ENCODE measurements around the gene FOSB.

The FOSB gene

GRCh38 chr19:45515807-45516401, 48.1 kb downstream of the FOSB start:
- TF ChIP-seq, protein P1, sequence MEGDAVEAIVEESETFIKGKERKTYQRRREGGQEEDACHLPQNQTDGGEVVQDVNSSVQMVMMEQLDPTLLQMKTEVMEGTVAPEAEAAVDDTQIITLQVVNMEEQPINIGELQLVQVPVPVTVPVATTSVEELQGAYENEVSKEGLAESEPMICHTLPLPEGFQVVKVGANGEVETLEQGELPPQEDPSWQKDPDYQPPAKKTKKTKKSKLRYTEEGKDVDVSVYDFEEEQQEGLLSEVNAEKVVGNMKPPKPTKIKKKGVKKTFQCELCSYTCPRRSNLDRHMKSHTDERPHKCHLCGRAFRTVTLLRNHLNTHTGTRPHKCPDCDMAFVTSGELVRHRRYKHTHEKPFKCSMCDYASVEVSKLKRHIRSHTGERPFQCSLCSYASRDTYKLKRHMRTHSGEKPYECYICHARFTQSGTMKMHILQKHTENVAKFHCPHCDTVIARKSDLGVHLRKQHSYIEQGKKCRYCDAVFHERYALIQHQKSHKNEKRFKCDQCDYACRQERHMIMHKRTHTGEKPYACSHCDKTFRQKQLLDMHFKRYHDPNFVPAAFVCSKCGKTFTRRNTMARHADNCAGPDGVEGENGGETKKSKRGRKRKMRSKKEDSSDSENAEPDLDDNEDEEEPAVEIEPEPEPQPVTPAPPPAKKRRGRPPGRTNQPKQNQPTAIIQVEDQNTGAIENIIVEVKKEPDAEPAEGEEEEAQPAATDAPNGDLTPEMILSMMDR (IDR thresholded peaks at IDR 0.05; ENCODE audit: control insufficient read depth, extremely low read depth, insufficient read depth): no peak
- H3K4me3 ChIP-seq (ENCODE audit: low read depth, low read length): no peak overlapping the region

GRCh38 chr19:45517238-45517637, 49.4 kb downstream of the FOSB start:
- H3K4me3 ChIP-seq (ENCODE audit: low read depth, low read length): no peak overlapping the region
- TF ChIP-seq, protein P1 (IDR thresholded peaks at IDR 0.05; ENCODE audit: control insufficient read depth, extremely low read depth, insufficient read depth): no peak
- no peak for DNase-seq (ENCODE audit: low read depth)

More at GRCh38 chr19:45515807-45516401, 48.1 kb downstream of the FOSB start:
- DNase-seq (ENCODE audit: low read depth): no peak

- no peak for DNase-seq (ENCODE audit: low read depth)
- H3K4me3 ChIP-seq (ENCODE audit: low read depth, low read length): no peak overlapping the region
- TF ChIP-seq, protein P1 (IDR thresholded peaks at IDR 0.05; ENCODE audit: control insufficient read depth, extremely low read depth, insufficient read depth): no peak
Measured at GRCh38 chr19:45517641-45518468, 50.1 kb downstream of the FOSB start.

DNA sequence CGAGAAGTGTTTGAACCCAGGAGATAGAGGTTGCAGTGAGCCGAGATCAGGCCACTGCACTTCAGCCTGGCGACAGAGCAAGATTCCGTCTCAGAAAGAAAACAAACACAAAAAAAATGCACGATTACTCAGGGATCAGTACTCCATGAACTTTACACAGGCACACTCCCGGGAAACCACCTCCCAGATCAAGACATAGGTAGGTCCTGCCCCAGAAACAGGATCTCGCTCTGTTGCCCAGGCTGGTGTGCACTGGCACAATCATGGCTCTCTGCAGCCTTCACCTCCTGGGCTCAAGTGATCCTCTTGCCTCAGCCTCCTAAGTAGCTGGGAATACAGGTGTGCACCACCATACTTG, 50.7 kb downstream of the FOSB start:
- no peak for DNase-seq (ENCODE audit: low read depth)
- H3K4me3 ChIP-seq (ENCODE audit: low read depth, low read length): no peak overlapping the region
- TF ChIP-seq, protein P1 (IDR thresholded peaks at IDR 0.05; ENCODE audit: control insufficient read depth, extremely low read depth, insufficient read depth): no peak

DNA sequence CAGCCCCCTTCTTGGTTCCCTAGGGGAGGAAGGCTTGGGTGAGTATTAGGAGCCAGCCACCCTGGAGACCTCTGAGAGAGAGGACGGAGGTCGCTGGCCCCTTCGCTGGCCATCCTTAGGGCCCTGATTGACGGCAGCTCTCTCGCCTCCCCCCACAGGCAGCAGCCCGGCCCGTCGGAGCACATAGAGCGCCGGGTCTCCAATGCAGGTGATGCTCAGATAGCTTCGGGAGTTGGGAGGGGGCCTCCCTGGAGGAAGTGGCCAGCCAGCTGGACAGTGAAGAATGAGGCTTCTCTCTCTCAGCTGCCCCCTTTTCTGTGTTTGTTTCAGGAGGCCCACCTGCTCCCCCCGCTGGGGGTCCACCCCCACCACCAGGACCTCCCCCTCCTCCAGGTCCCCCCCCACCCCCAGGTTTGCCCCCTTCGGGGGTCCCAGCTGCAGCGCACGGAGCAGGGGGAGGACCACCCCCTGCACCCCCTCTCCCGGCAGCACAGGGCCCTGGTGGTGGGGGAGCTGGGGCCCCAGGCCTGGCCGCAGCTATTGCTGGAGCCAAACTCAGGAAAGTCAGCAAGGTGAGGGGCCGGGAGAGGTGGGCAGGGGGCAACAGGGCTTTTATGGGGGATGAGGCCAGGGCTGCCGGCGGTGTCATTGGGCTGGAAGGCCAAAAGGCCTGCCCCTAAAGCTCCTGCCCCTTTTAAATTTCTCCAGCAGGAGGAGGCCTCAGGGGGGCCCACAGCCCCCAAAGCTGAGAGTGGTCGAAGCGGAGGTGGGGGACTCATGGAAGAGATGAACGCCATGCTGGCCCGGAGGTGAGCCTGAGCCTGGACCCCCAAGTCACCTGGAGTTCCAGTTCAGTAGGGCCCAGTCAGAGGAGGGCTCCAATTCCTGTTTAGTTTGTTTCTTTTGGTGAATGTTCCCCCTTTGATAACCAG, 54.5 kb downstream of the FOSB start:
- DNase-seq (ENCODE audit: low read depth): no peak
- no peak overlapping the region for H3K4me3 ChIP-seq (ENCODE audit: low read depth, low read length)
- TF ChIP-seq, protein P1 (IDR thresholded peaks at IDR 0.05; ENCODE audit: control insufficient read depth, extremely low read depth, insufficient read depth): no peak

DNA sequence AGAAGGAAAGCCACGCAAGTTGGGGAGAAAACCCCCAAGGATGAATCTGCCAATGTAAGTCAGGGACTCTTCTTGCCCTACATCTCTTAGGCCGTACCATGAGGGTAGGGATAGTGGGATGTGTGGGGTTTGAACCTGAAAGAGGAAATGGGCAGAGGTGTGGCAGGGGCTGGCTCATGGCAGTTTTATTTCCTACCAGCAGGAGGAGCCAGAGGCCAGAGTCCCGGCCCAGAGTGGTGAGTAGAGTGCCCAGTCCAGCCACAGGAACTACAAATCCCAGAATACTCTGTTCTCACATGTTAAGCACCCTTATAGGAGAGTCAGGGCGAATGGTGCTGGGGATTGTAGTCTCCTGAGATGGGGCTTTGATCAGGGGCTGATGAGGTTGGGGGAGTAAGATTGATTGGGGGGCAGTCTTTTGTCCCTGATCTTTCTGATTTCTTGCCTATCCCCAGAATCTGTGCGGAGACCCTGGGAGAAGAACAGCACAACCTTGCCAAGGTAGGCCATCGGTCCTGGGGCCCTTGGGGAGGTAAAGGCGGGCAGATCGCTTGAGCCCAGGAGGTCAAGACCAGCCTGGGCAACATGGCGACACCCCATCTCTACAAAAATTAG, 56.0 kb downstream of the FOSB start:
- no peak overlapping the region for H3K4me3 ChIP-seq (ENCODE audit: low read depth, low read length)
- DNase-seq (ENCODE audit: low read depth): no peak
- TF ChIP-seq, protein P1 (IDR thresholded peaks at IDR 0.05; ENCODE audit: control insufficient read depth, extremely low read depth, insufficient read depth): peak; percentile 72

Measured in LNCaP clone FGC (cell line).